HCT116 (cell line): ENCODE results near the gene RCBTB1. TPM values are rescaled to one million over a fixed set of nuclear protein-coding genes. Genes with fewer than 3 reads are reported as not detected.

Experiments used
- ATAC-seq: fragments of 200-7000 bp; cut with Tn5 transposase; 2 replicates; pipeline ENCODE4 v1.9.1; 2020; ENCODE audit warnings: mild to moderate bottlenecking, moderate library complexity
- BruUV-seq: library from RNA; stranded (reverse); fragments of 400-500 nt; replicated peaks from 2 replicates; lab custom pipeline; 2021; lab: Mats Ljungman, UMichigan
- CTCF ChIA-PET: fragments of 300-600 bp; sonication (Branson Sonifier 250); formaldehyde crosslinking; loops from one replicate; lab custom pipeline; 2021; ENCODE audit warnings: antibody characterized with exemption; lab: Charles Lee
- POLR2A ChIA-PET: fragments of 300-600, 350-600 bp; sonication (Branson Sonifier 250); formaldehyde crosslinking; loops from one replicate; lab custom pipeline; 2021; ENCODE audit warnings: antibody characterized with exemption; lab: Charles Lee
- RAD21 ChIA-PET, 2 experiments: fragments of 300-600 bp; sonication (Branson Sonifier 250); formaldehyde crosslinking; loops; one replicate each; lab custom pipeline; 2023; ENCODE audit warnings: low total read pairs in 2 of 2; ENCODE audit not compliant: uncharacterized antibody in 2 of 2, unreplicated experiment in 2 of 2, low non-redundant PET in 1 of 2; lab: Charles Lee
- DNase-seq: peaks from one replicate; pipeline ENCODE4 v3.0.0-alpha.2; 2010; ENCODE audit warnings: low read depth, low spot score
- H2AFZ ChIP-seq: fragments of 200-600 bp; shearing (Covaris generic), sonication (generic); 2 replicates; pipeline ENCODE4 v1.6.1; 2017; ENCODE audit warnings: low read depth, mixed run types, mixed read lengths, antibody characterized with exemption, low read length; ENCODE audit not compliant: poor library complexity, severe bottlenecking
- H3K27ac ChIP-seq: 2 replicates; pipeline ENCODE4 v1.5.1; 2012; ENCODE audit warnings: low read depth, low read length
- H3K27me3 ChIP-seq: fragments of 200-600 bp; sonication (generic); 2 replicates; pipeline ENCODE4 v1.6.1; 2016; ENCODE audit warnings: mixed run types, low read length, mixed read lengths; ENCODE audit not compliant: insufficient read depth
- H3K36me3 ChIP-seq, 2 experiments: fragments of 200-500 bp in 1 of 2; fragments of 200-600 bp in 1 of 2; sonication (Bioruptor generic) in 1 of 2; sonication (generic) in 1 of 2; 2 replicates each; pipeline versions ENCODE4 v1.5.1 to v1.6.1; 2014 to 2016; ENCODE audit warnings: low read length in 2 of 2, inconsistent platforms in 1 of 2, mixed read lengths in 1 of 2, mixed run types in 1 of 2; ENCODE audit not compliant: insufficient read depth in 2 of 2, control insufficient read depth in 1 of 2
- H3K4me1 ChIP-seq, 2 experiments: fragments of 200-600 bp in 1 of 2; sonication (generic) in 1 of 2; 2 replicates each; pipeline versions ENCODE4 v1.5.1 to v1.6.1; 2012 to 2017; ENCODE audit warnings: low read length in 2 of 2, inconsistent platforms in 1 of 2, mild to moderate bottlenecking in 1 of 2, mixed read lengths in 1 of 2, mixed run types in 1 of 2, moderate library complexity in 1 of 2; ENCODE audit not compliant: insufficient read depth in 2 of 2, control insufficient read depth in 1 of 2
- H3K4me2 ChIP-seq: fragments of 200-600 bp; sonication (generic); 2 replicates; pipeline ENCODE4 v1.6.1; 2017; ENCODE audit warnings: mixed run types, low read length, mixed read lengths
- H3K4me3 ChIP-seq, 2 experiments: fragments of 200-600 bp in 1 of 2; sonication (generic) in 1 of 2; replicated peaks in 1 of 2; 2 replicates each; pipeline ENCODE4 v1.5.1; 2011 to 2016; ENCODE audit warnings: low read length in 2 of 2, control low read depth in 1 of 2, low read depth in 1 of 2, mild to moderate bottlenecking in 1 of 2, mixed read lengths in 1 of 2, mixed run types in 1 of 2
- H3K79me2 ChIP-seq: fragments of 200-600 bp; sonication (generic); 2 replicates; pipeline ENCODE4 v1.6.1; 2017; ENCODE audit warnings: mild to moderate bottlenecking, mixed run types, low read length, moderate library complexity, mixed read lengths; ENCODE audit not compliant: insufficient read depth
- H3K9ac ChIP-seq: fragments of 200-600 bp; sonication (generic); 2 replicates; pipeline ENCODE4 v1.6.1; 2016; ENCODE audit warnings: low read length, mixed read lengths
- H3K9me2 ChIP-seq: fragments of 200-600 bp; sonication (generic), shearing (Covaris generic); 2 replicates; pipeline ENCODE4 v1.6.1; 2017; ENCODE audit warnings: mixed run types, mild to moderate bottlenecking, moderate library complexity; ENCODE audit not compliant: insufficient read depth
- H3K9me3 ChIP-seq, 2 experiments: fragments of 200-500 bp in 1 of 2; fragments of 200-600 bp in 1 of 2; sonication (Bioruptor generic) in 1 of 2; sonication (generic) in 1 of 2; 2 replicates each; pipeline ENCODE4 v1.6.1; 2014 to 2017; ENCODE audit warnings: low read length in 2 of 2, mixed read lengths in 2 of 2, inconsistent platforms in 1 of 2, low read depth in 1 of 2, mild to moderate bottlenecking in 1 of 2, mixed run types in 1 of 2, moderate library complexity in 1 of 2; ENCODE audit not compliant: control insufficient read depth in 1 of 2, insufficient read depth in 1 of 2
- H4K20me1 ChIP-seq: fragments of 200-600 bp; sonication (generic), shearing (Covaris generic); 2 replicates; pipeline ENCODE4 v1.6.1; 2017; ENCODE audit warnings: mixed run types, mild to moderate bottlenecking, moderate library complexity; ENCODE audit not compliant: insufficient read depth
- CBX3 ChIP-seq: IDR thresholded peaks from 2 replicates; pipeline ENCODE4 v1.6.1; 2012; ENCODE audit warnings: low read depth
- ELF1 ChIP-seq: IDR thresholded peaks from 2 replicates; pipeline ENCODE4 v1.6.1; 2012; ENCODE audit warnings: low read depth, borderline replicate concordance
- EZH2phosphoT487 ChIP-seq: fragments of 200-600 bp; IDR thresholded peaks from 2 replicates; pipeline ENCODE4 v1.6.1; 2018; ENCODE audit warnings: antibody characterized with exemption, borderline replicate concordance
- FOSL1 ChIP-seq: IDR thresholded peaks from 2 replicates; pipeline ENCODE4 v1.6.1; 2012; ENCODE audit warnings: low read depth
- POLR2AphosphoS5 ChIP-seq: IDR thresholded peaks from 2 replicates; pipeline ENCODE4 v1.6.1; 2011; ENCODE audit warnings: mild to moderate bottlenecking, low read depth, low read length, moderate library complexity
- SP1 ChIP-seq: IDR thresholded peaks from 2 replicates; pipeline ENCODE4 v1.6.1; 2012; ENCODE audit warnings: low read depth
- YY1 ChIP-seq: IDR thresholded peaks from 2 replicates; pipeline ENCODE4 v1.6.1; 2011; ENCODE audit warnings: low read length, low read depth, moderate library complexity, mild to moderate bottlenecking; ENCODE audit not compliant: insufficient replicate concordance; ENCODE audit errors: extremely low read depth
- ZFX ChIP-seq: fragments of 450-650 bp; IDR thresholded peaks from 2 replicates; pipeline ENCODE4 v1.6.1; 2017
- ZNF274 ChIP-seq: fragments of 200-500 bp; sonication (Bioruptor generic); IDR thresholded peaks from 2 replicates; pipeline ENCODE4 v1.6.1; 2014; ENCODE audit warnings: mild to moderate bottlenecking, low read depth, low read length, inconsistent platforms
- intact Hi-C: fragments of 100-400 bp; cut with micrococcal nuclease; formaldehyde crosslinking; loops from 2 replicates; pipeline ENCODE4 v1.10.0; 2022
- total RNA-seq: library from RNA; stranded (reverse); gene quantifications from one replicate; pipeline ENCODE4 v1.2.1, GENCODE V29; 2021; ENCODE audit not compliant: unreplicated experiment

RCBTB1 gene
- total RNA-seq, 1 experiment from 2014 or later = 22.2 TPM

GRCh38 chr13:49608651-49609331 is 23.4 kb upstream of the RCBTB1 start:
- CTCF ChIA-PET = no interaction called here
- TF ChIP-seq POLR2AphosphoS5 (no peak), ELF1 (no peak), SP1 (no peak), FOSL1 (no peak), YY1 (no peak), ZNF274 (no peak), CBX3 (no peak), EZH2phosphoT487 (no peak)
- TF ChIP-seq, all 23 proteins: peak for 0
- DNase-seq (no peak), ATAC-seq (no peak)
- no peaks in the 10 kb centered on the region for H3K9me3 ChIP-seq
- H3K4me2 ChIP-seq = no peak overlapping the region
- H3K79me2 ChIP-seq = no peaks in the 10 kb centered on the region
- H3K4me1 ChIP-seq = peaks cover 0 to 5% of the 10 kb centered on the region in 2 experiments; a peak in 2 of 4 replicates
- ChIA-PET RAD21 (no interaction called here), POLR2A (interaction anchor here (0.6 to 1.0 kb wide), 2 partner anchors 183 to 361 kb away, joined by 3 read pairs; partner anchors contain the start of gene CDADC1)
- intact Hi-C loops = loop anchor here (5.0 to 10.0 kb wide), 3 partner anchors 164 to 841 kb away; partner anchors contain the start of genes CAB39L and SETDB2
- H4K20me1 ChIP-seq = no peaks in the 10 kb centered on the region
- no peaks in the 10 kb centered on the region for H3K36me3 ChIP-seq
- no peaks in the 10 kb centered on the region for H3K27me3 ChIP-seq
- H3K9ac ChIP-seq = no peak overlapping the region
- H3K27ac ChIP-seq = no peak overlapping the region
- H3K9me2 ChIP-seq = no peaks in the 10 kb centered on the region
- no TSS peak for BruUV-seq
- H3K4me3 ChIP-seq = no peak overlapping the region
- no peak overlapping the region for H2AFZ ChIP-seq

GRCh38 chr13:49607761-49608160 is 22.4 kb upstream of the RCBTB1 start:
- POLR2A ChIA-PET = interaction anchor here (0.6 to 1.0 kb wide), 2 partner anchors 14 to 360 kb away, joined by 3 read pairs; partner anchors contain the start of gene CDADC1
- RAD21 ChIA-PET = no interaction called here
- ATAC-seq (no peak), DNase-seq (no peak)
- Histone ChIP-seq H3K79me2 (no peaks in the 10 kb centered on the region), H2AFZ (peak overlapping the region; percentile 98), H4K20me1 (no peaks in the 10 kb centered on the region), H3K4me3 (no peak overlapping the region), H3K4me2 (no peak overlapping the region), H3K36me3 (no peaks in the 10 kb centered on the region), H3K4me1 (peaks cover 0 to 5% of the 10 kb centered on the region in 2 experiments; a peak in 2 of 4 replicates), H3K9me3 (no peaks in the 10 kb centered on the region), H3K9me2 (no peaks in the 10 kb centered on the region), H3K27me3 (no peaks in the 10 kb centered on the region), H3K27ac (no peak overlapping the region), H3K9ac (no peak overlapping the region)
- CTCF ChIA-PET = no interaction called here
- TF ChIP-seq POLR2AphosphoS5 (no peak), ZNF274 (no peak), ZFX (no peak)
- intact Hi-C loops = loop anchor here (1.0 to 10.0 kb wide), 6 partner anchors 163 to 840 kb away; partner anchors contain the start of genes CAB39L and SETDB2
- no TSS peak for BruUV-seq
